HG03457 (cell line): ENCODE data around the gene IQGAP1.
"Not testable (repeated sequence)": the region's sequence is repeated elsewhere in the genome, so short reads cannot be mapped to it uniquely, and the experiment has no call there.

Experiments used
- ATAC-seq: cut with Tn5 transposase; IDR thresholded peaks from one replicate; pipeline ENCODE4 v1.9.1; 2021; ENCODE audit warnings: moderate number of reproducible peaks; ENCODE audit not compliant: unreplicated experiment

IQGAP1 gene

DNA sequence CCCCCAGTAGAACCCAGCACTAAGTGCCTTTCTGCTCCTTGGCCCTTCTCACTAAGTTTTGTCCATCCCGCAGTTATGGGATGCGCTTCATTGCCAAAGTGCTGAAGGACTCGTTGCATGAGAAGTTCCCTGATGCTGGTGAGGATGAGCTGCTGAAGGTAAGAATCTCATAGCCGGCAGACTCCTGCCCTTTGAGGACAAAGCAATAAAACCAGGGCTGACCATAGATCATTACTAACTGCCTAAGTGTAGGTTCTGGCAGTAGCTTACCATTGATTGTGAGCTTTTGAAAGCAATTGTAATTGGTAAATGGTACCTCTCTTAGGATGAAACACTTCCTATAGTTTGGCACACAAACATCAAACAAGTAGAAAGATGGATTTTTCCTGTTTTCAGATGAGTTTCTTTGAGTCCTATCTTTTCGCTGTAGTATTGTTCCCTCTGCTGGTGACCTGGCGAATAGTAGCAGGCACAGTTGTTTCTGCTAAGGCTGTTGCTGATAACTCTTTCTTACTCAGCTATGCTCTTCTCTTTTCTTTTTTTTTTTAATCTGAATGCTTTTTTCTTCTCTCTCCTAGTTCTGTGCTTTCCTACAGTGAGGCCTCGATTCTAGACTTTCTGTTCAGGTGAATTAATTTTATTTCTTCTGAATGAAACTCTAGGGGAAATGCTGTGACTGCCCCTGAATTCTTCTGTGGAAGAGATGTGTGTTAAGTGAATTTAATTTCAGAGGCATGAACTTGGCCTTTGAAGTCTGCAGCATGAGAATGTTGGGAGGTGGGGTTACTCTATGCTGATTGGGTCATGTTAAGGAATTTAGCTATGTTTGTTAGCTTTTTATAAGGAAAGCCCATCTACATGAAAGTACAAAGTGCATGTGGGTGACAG is 94.3 kb downstream of the IQGAP1 start:
- ATAC-seq: no peak

GRCh38 chr15:90483012-90483307 is 94.9 kb downstream of the IQGAP1 start:
- ATAC-seq: no peak

DNA sequence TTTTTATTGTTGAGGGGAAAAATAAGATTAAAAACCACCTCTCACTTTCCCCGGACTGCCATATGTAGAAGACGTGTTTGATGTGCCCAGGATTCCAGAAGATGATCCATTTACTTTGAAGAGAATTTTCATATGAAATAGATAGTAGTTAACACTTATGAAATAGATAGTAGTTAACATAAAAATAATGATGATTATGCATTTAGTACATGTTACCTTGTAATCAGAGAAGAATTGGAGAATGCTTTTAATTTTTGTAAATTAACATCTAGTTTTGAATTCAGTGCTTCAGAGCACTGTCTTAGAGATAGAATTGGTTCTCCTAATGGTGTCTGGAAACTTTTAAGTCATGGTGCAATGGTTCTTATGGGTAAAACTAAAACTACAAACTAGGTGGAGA is 95.6 kb downstream of the IQGAP1 start:
- ATAC-seq: no peak

GRCh38 chr15:90487186-90487585 is 99.1 kb downstream of the IQGAP1 start:
- no peak for ATAC-seq

DNA sequence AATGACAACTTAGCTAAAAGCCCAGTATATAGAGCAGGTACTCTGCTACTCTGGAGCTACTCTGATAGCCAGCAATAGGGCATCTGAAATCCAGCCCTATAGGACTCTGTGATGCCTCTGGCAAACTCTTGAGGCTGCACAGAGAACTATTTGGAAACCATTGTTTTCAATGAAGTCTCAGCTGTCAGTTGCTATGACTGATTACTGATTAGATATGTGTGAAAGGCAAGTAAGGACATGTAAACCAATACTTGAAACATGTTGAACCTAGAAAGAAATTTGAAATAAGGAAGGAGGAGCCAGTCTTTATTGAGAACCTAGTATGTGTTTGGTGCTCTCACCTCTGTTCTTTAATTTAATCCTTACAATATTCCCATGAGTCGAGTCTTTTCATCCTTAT is 101.5 kb downstream of the IQGAP1 start:
- no peak for ATAC-seq

DNA sequence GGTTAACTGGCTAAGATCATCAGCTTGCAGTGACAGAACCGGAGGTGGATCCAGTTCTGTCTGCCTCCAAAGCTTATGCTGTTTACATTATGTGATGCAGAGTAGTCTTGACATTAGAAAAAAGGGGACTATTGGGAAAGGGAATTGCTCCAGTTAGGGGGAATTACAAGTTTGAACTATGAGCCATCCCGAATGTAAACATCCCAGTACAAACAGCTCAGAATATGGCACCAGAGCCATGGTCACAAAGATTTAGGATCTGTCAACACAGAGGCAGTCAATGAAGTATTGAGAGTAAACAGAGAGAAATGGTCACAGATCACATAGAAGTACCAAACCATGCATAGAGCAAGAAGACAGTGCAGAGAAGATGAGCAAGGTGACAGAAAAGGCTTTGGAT is 101.9 kb downstream of the IQGAP1 start:
- no peak for ATAC-seq

- ATAC-seq: no peak
Measured at GRCh38 chr15:90493647-90494046, 105.6 kb downstream of the IQGAP1 start.

DNA sequence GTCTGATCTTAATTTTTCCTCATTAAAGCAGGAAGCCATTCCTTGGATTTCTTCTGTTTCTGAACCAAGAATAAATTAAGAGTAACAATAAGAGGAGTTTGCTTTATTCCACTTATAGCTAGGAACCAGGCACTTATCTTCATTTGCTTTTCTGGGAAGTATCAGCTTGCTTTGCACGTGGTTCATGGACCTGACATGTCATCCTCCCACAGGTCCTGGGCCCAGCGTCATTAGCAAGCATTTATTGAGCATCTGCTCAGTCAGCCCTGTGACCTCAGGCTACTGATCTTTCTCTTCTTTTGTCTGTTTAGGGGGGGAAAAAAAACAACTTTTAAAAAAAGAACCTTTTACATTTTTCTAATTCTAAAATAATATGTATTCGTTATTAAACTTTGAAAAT is 107.0 kb downstream of the IQGAP1 start:
- ATAC-seq: no peak

GRCh38 chr15:90496791-90497190 is 108.7 kb downstream of the IQGAP1 start:
- no peak for ATAC-seq

- ATAC-seq: no peak
Measured at GRCh38 chr15:90497376-90497775, 109.3 kb downstream of the IQGAP1 start.

- ATAC-seq: no peak
Measured at GRCh38 chr15:90497912-90498311, 109.9 kb downstream of the IQGAP1 start.

DNA sequence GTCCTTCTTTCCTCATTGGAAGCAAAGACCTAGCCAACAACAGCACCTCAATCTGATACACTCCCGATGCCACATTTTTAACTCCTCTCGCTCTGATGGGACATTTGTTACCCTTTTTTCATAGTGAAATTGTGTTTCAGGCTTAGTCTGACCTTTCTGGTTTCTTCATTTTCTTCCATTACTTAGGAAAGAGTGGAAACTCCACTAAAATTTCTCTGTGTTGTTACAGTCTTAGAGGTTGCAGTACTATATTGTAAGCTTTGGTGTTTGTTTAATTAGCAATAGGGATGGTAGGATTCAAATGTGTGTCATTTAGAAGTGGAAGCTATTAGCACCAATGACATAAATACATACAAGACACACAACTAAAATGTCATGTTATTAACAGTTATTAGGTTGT is 112.1 kb downstream of the IQGAP1 start:
- ATAC-seq: no peak

DNA sequence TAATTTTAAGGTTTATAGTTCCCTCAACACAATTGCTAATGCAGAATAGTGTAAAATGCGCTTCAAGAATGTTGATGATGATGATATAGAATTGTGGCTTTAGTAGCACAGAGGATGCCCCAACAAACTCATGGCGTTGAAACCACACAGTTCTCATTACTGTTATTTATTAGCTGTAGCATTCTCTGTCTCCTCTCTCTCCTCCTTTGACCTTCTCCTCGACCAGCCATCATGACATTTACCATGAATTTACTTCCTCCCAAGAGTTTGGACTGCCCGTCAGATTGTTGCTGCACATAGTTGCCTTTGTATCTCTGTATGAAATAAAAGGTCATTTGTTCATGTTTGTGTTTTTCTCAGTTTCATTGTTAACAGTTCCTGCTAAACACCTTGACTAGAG is 113.9 kb downstream of the IQGAP1 start:
- ATAC-seq: no peak

DNA sequence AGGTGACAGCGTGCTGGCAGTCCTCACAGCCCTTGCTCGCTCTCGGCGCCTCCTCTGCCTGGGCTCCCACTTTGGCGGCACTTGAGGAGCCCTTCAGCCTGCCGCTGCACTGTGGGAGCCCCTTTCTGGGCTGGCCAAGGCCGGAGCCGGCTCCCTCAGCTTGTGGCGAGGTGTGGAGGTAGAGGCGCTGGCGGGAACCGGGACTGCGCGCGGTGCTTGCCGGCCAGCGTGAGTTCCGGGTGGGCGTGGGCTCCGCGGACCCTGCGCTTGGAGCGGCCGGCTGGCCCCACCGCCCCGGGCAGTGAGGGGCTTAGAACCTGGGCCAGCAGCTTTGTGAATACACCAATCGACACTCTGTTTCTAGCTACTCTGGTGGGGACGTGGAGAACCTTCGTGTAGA is 122.7 kb downstream of the IQGAP1 start:
- not testable (repeated sequence) for ATAC-seq

- ATAC-seq: not testable (repeated sequence)
Measured at GRCh38 chr15:90511211-90511618, 123.2 kb downstream of the IQGAP1 start.

DNA sequence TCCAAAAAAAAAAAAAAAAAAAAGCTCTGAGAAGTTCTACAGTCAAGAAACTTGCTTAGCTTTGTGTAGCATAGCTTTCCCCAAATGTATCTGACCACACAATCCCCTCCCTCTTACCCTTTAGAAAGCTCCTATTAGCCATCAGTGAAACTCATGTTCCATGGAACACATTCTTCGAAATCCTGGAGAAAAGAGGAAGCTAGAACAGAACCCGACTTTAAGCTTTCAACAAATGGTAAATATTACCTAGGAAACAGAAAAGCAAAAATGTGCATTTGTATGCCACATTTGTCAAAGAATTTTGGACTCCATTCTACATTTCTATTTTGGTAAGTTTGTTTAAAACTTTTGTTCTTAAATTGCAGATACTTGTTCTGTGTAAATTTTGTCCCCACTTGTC is 124.2 kb downstream of the IQGAP1 start:
- no peak for ATAC-seq

DNA sequence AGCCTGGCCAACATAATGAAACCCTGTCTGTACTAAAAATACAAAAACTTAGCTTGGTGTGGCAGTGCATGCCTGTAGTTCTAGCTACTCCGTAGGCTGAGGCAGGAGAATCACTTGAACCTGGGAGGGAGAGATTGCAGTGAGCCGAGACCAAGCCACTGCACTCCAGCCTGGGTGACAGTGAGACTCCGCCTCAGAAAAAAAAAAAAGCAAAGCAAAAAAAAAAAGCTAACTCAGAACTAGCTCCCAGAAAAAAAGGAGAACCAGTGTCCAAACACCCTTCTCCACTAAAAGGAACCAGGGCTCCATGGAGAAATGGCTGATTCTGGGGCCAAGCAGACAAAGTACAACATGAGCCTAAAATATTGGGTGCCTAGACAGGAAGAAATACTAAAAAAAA is 124.9 kb downstream of the IQGAP1 start:
- no peak for ATAC-seq

DNA sequence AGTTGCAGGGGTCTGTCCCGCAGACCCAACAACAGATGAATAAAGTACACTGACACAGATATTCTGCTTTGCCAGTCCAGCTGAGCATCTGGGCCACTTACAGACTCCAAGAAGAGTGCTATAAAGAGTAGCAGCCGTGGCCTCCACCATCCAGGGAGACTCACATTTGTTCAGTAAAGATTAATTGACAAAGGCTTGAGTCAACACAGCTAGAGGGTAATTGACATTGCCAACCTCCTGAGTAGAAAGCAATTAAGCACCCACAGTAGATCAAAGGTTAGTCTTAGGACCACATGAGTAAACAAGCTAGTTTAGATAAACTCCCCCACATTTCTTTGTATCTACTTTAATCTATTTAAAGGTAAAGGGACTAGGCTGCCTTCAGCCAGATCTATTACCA is 125.4 kb downstream of the IQGAP1 start:
- no peak for ATAC-seq

- not testable (repeated sequence) for ATAC-seq
Measured at GRCh38 chr15:90513893-90514292, 125.9 kb downstream of the IQGAP1 start.

- ATAC-seq: no peak
Measured at GRCh38 chr15:90519688-90520087, 131.6 kb downstream of the IQGAP1 start.

DNA sequence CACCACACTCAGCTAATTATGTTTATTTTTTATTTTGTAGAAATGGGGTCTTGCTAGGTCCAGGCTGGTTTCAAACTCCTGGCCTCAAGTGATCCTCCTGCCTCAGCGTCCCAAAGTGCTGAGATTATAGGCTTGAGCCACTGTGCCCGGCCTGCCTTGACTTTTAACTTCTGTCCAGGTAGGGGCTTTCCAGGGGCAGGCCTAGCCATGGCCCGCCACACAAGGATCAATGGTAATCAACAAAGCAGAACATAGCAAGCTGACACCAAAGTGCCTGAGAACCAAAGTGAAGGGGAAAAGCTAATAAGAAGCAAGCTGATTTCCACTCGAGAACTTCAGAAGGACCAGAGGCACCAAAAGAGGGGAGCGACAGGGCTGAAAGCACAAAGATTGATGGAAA is 132.3 kb downstream of the IQGAP1 start:
- no peak for ATAC-seq

DNA sequence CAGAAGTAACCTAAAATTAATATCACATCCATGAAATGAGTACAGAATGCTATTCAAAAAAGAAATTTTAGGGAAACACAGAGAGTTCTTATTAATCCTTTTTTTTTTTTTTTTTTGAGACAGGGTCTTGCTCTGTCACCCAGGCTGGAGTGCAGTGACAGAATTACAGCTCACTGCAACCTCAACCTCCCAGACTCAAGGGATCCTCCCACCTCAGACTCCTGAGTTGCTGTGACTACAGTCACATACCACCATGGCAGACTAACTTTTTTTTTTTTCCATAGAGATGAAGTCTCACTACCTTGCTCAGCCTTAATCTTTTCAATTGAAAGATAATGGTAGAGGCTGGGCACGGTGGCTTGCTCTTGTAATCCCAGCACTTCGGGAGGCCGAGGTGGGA is 135.3 kb downstream of the IQGAP1 start:
- ATAC-seq: no peak
